HepG2 (cell line): ENCODE measurements around the gene ZNF318. TPM values are rescaled to one million over a fixed set of nuclear protein-coding genes. Genes with fewer than 3 reads are reported as not detected.

Experiments
- ATAC-seq: fragments of 200-7000 bp; cut with Tn5 transposase; 3 replicates; pipeline ENCODE4 v1.9.1; 2020; ENCODE audit warnings: mild to moderate bottlenecking, moderate library complexity
- BruUV-seq: library from RNA; stranded (reverse); fragments of 400-500 nt; replicated peaks from 2 replicates; lab custom pipeline; 2021; lab: Mats Ljungman, UMichigan
- CTCF ChIA-PET: fragments of 300-600 bp; formaldehyde crosslinking; extraction: SDS; loops from one replicate; lab custom pipeline; 2021; ENCODE audit warnings: low total read pairs, inconsistent platforms, low intra/inter-chr PET ratio; lab: Yijun Ruan, JAX
- POLR2A ChIA-PET: fragments of 350-600 bp; sonication (Branson Sonifier 250); formaldehyde crosslinking; loops from one replicate; lab custom pipeline; 2020; ENCODE audit warnings: antibody characterized with exemption, inconsistent platforms; lab: Yijun Ruan, JAX
- DNase-seq: peaks from one replicate; pipeline ENCODE4 v3.0.0-alpha.2; 2015; ENCODE audit warnings: low spot score
- FAIRE-seq: peaks from 3 replicates; lab custom pipeline; 2011; peaks lifted over from hg19 to GRCh38; lab: Jason Lieb, UNC
- H2AFZ ChIP-seq: one replicate; pipeline ENCODE4 v1.6.1; 2011; ENCODE audit warnings: low read length, inconsistent platforms
- H3K27ac ChIP-seq: fragments of 300-600 bp; 3 replicates; pipeline ENCODE4 v1.8.0; 2011; ENCODE audit warnings: mixed run types, mild to moderate bottlenecking, mixed read lengths, low read length, inconsistent platforms; ENCODE audit not compliant: insufficient read depth; ENCODE audit errors: extremely low read length
- H3K27me3 ChIP-seq, 2 experiments: fragments of 200-600 bp in 1 of 2; 2 replicates in 1 of 2; 3 replicates in 1 of 2; pipeline versions ENCODE4 v1.6.0 to v1.8.0; 2011; ENCODE audit warnings: low read length in 2 of 2, mild to moderate bottlenecking in 2 of 2, moderate library complexity in 2 of 2, inconsistent platforms in 1 of 2; ENCODE audit not compliant: insufficient read depth in 2 of 2, control insufficient read depth in 1 of 2
- H3K36me3 ChIP-seq, 2 experiments: fragments of 200-600 bp in 1 of 2; replicated peaks in 1 of 2; 2 replicates in 1 of 2; 3 replicates in 1 of 2; pipeline versions ENCODE4 v1.5.1 to v1.8.0; 2011; ENCODE audit warnings: low read length in 2 of 2, inconsistent platforms in 1 of 2; ENCODE audit not compliant: insufficient read depth in 2 of 2, control insufficient read depth in 1 of 2
- H3K4me1 ChIP-seq: 2 replicates; pipeline ENCODE4 v1.5.1; 2012; ENCODE audit warnings: low read length, inconsistent platforms; ENCODE audit not compliant: insufficient read depth
- H3K4me2 ChIP-seq: 2 replicates; pipeline ENCODE4 v1.6.0; 2011; ENCODE audit warnings: low read depth, low read length, inconsistent platforms
- H3K4me3 ChIP-seq, 3 experiments: fragments of 200-600 bp in 1 of 3; sonication (generic), shearing (Covaris generic) in 1 of 3; replicated peaks in 1 of 3; 2 replicates each; pipeline ENCODE4 v1.5.1; 2011 to 2016; ENCODE audit warnings: low read length in 3 of 3, inconsistent platforms in 2 of 3, low read depth in 2 of 3, mild to moderate bottlenecking in 2 of 3, control low read depth in 1 of 3, mixed read lengths in 1 of 3; ENCODE audit not compliant: insufficient read depth in 1 of 3
- H3K79me2 ChIP-seq: one replicate; pipeline ENCODE4 v1.6.1; 2011; ENCODE audit warnings: low read length, inconsistent platforms; ENCODE audit not compliant: insufficient read depth
- H3K9ac ChIP-seq: 2 replicates; pipeline ENCODE4 v1.6.0; 2011; ENCODE audit warnings: mild to moderate bottlenecking, low read depth, low read length, inconsistent platforms; ENCODE audit not compliant: insufficient read depth
- H3K9me3 ChIP-seq: 2 replicates; pipeline ENCODE4 v1.5.1; 2012; ENCODE audit warnings: mild to moderate bottlenecking, low read length
- H4K20me1 ChIP-seq: 2 replicates; pipeline ENCODE4 v1.6.0; 2011; ENCODE audit warnings: inconsistent platforms, mild to moderate bottlenecking, low read length, moderate library complexity; ENCODE audit not compliant: insufficient read depth
- CENPT ChIP-seq: sonication (generic); formaldehyde crosslinking; IDR thresholded peaks from 2 replicates; pipeline ENCODE4 v1.8.0; 2022; ENCODE audit warnings: low read depth, mild to moderate bottlenecking, moderate library complexity, missing genetic modification reagents
- NR0B2 ChIP-seq: sonication (generic); formaldehyde crosslinking; IDR thresholded peaks from 2 replicates; pipeline ENCODE4 v1.4.0; 2020; ENCODE audit warnings: mild to moderate bottlenecking, missing genetic modification reagents
- SMYD3 ChIP-seq: sonication (generic); formaldehyde crosslinking; IDR thresholded peaks from 2 replicates; pipeline ENCODE4 v1.8.1; 2023; ENCODE audit warnings: mild to moderate bottlenecking, missing genetic modification reagents
- SP1 ChIP-seq, 2 experiments: fragments of 450-650 bp in 1 of 2; sonication (generic) in 1 of 2; formaldehyde crosslinking in 1 of 2; IDR thresholded peaks; 2 replicates each; pipeline versions ENCODE4 v1.4.0 to v1.6.1; 2016 to 2020; ENCODE audit warnings: missing genetic modification reagents in 1 of 2
- SSRP1 ChIP-seq: IDR thresholded peaks from 2 replicates; pipeline ENCODE4 v1.6.1; 2016; ENCODE audit warnings: control low read depth
- YEATS2 ChIP-seq: sonication (generic); formaldehyde crosslinking; IDR thresholded peaks from 2 replicates; pipeline ENCODE4 v1.4.0; 2020; ENCODE audit warnings: missing genetic modification reagents, borderline replicate concordance
- ZBTB33 ChIP-seq: sonication (generic); formaldehyde crosslinking; IDR thresholded peaks from 2 replicates; pipeline ENCODE4 v1.4.0; 2020; ENCODE audit warnings: missing genetic modification reagents
- ZFP41 ChIP-seq: sonication (generic); formaldehyde crosslinking; IDR thresholded peaks from 2 replicates; pipeline ENCODE4 v1.4.0; 2020; ENCODE audit warnings: mild to moderate bottlenecking, missing genetic modification reagents, borderline replicate concordance
- ZNF207 ChIP-seq: fragments of 450-650 bp; IDR thresholded peaks from 2 replicates; pipeline ENCODE4 v1.6.1; 2016; ENCODE audit warnings: antibody characterized with exemption, borderline replicate concordance
- ZNF331 ChIP-seq: sonication (generic); formaldehyde crosslinking; IDR thresholded peaks from 2 replicates; pipeline ENCODE4 v1.4.0; 2020; ENCODE audit warnings: missing genetic modification reagents
- ZNF335 ChIP-seq: sonication (generic); formaldehyde crosslinking; IDR thresholded peaks from 2 replicates; pipeline ENCODE4 v1.4.0; 2020; ENCODE audit warnings: missing genetic modification reagents
- ZNF432 ChIP-seq: sonication (generic); formaldehyde crosslinking; IDR thresholded peaks from 2 replicates; pipeline ENCODE4 v1.5.0; 2020; ENCODE audit warnings: missing genetic modification reagents, mild to moderate bottlenecking, borderline replicate concordance
- ZNF619 ChIP-seq: sonication (generic); formaldehyde crosslinking; IDR thresholded peaks from 2 replicates; pipeline ENCODE4 v1.4.0; 2020; ENCODE audit warnings: mild to moderate bottlenecking, missing genetic modification reagents
- ZNF761 ChIP-seq: sonication (generic); formaldehyde crosslinking; conservative IDR thresholded peaks from 2 replicates; pipeline ENCODE4 v1.4.0; 2020; ENCODE audit warnings: mild to moderate bottlenecking, missing genetic modification reagents
- ZNF780A ChIP-seq: sonication (generic); formaldehyde crosslinking; IDR thresholded peaks from 2 replicates; pipeline ENCODE4 v1.8.0; 2022; ENCODE audit warnings: mild to moderate bottlenecking, missing genetic modification reagents, moderate library complexity
- ZSCAN30 ChIP-seq: sonication (generic); formaldehyde crosslinking; IDR thresholded peaks from 2 replicates; pipeline ENCODE4 v1.5.0; 2020; ENCODE audit warnings: mild to moderate bottlenecking, missing genetic modification reagents
- WGBS: methylation state at CpG from one replicate; pipeline ENCODE4 v1.1.6; 2017; ENCODE audit warnings: low lambda C conversion rate; 5-methylcytosine and 5-hydroxymethylcytosine counted together
- in situ Hi-C: cut with HindIII; loops from 2 replicates; pipeline ENCODE4 v1.10.0; 2017; ENCODE audit warnings: low pct_unique_long_range_greater_than_20kb; ENCODE audit not compliant: extremely low pct_ligation_motif_present
- intact Hi-C: fragments of 100-400 bp; cut with micrococcal nuclease; formaldehyde crosslinking; loops from one replicate; pipeline ENCODE4 v1.10.0; 2022; ENCODE audit not compliant: unreplicated experiment
- polyA plus RNA-seq, 8 experiments: library from polyadenylated mRNA; depleted of rRNA in 3 of 8; stranded (reverse) in 7 of 8; unstranded in 1 of 8; fragments of >200 nt; fragmentation: Illumina TruSeq in 4 of 8; extraction: Trizol in 4 of 8; gene quantifications; 2 replicates each; pipeline versions ENCODE4 v1.2.1 to v1.2.3, GENCODE V29; 2011 to 2016; ENCODE audit warnings: low read depth in 4 of 8, missing spikeins in 1 of 8, mixed read lengths in 1 of 8; ENCODE audit not compliant: insufficient read depth in 1 of 8
- total RNA-seq, 5 experiments: library from RNA; depleted of rRNA; stranded (reverse); fragments of >200 nt; fragmentation: Illumina TruSeq; extraction: Trizol; gene quantifications; 2 replicates each; pipeline ENCODE4 v1.2.3, GENCODE V29; 2016; ENCODE audit warnings: low read depth in 1 of 5
- TF ChIP-seq, protein P1 (sequence below): fragments of 450-650 bp; IDR thresholded peaks from 2 replicates; pipeline ENCODE4 v1.6.1; 2017; ENCODE audit warnings: mild to moderate bottlenecking
- TF ChIP-seq, protein P2 (sequence below): IDR thresholded peaks from 2 replicates; pipeline ENCODE4 v1.6.1; 2018; ENCODE audit warnings: missing genetic modification reagents, mild to moderate bottlenecking, missing compliant biosample characterization

Gene ZNF318
- total and polyA plus RNA-seq, 2 of the 13 experiments (the other 11 are each of a cell fraction or from before 2014, with no cell fraction given): 13.0 to 14.5 TPM

- Histone ChIP-seq H3K36me3 (peaks cover 25 to 73% of the 10 kb centered on the region in 2 experiments), H3K4me3 (no peak overlapping the region), H3K4me2 (no peak overlapping the region), H3K27ac (no peak overlapping the region), H3K9me3 (no peaks in the 10 kb centered on the region), H3K79me2 (peaks cover 2% of the 10 kb centered on the region), H3K27me3 (no peaks in the 10 kb centered on the region), H2AFZ (no peak overlapping the region), H3K4me1 (peaks cover 12% of the 10 kb centered on the region), H4K20me1 (no peaks in the 10 kb centered on the region; the same call in 1 of the 2 replicates), H3K9ac (no peak overlapping the region)
- POLR2A ChIA-PET: interaction anchor here (2.8 kb wide), 1 partner anchor 8 kb away, joined by 17 read pairs; the partner anchor contains the start of gene ZNF318
- DNase-seq (no peak), FAIRE-seq (no peak), ATAC-seq (no peak)
- TF ChIP-seq SSRP1 (CRISPR knock-in tag) (no peak), ZNF761 (CRISPR knock-in tag) (no peak), ZNF780A (no peak), YEATS2 (CRISPR knock-in tag) (no peak), SMYD3 (CRISPR knock-in tag) (no peak), ZFP41 (no peak), ZNF432 (CRISPR knock-in tag) (no peak), SP1 (IDR thresholded peaks at IDR 0.05) (no peak), SP1 (CRISPR knock-in tag; IDR thresholded peaks at IDR 0.05) (no peak), ZNF331 (no peak), ZNF619 (CRISPR knock-in tag) (no peak), ZSCAN30 (CRISPR knock-in tag) (no peak), ZNF207 (no peak), CENPT (no peak), ZBTB33 (CRISPR knock-in tag) (no peak), NR0B2 (CRISPR knock-in tag) (no peak), ZNF335 (CRISPR knock-in tag) (no peak)
- TF ChIP-seq, protein P1, sequence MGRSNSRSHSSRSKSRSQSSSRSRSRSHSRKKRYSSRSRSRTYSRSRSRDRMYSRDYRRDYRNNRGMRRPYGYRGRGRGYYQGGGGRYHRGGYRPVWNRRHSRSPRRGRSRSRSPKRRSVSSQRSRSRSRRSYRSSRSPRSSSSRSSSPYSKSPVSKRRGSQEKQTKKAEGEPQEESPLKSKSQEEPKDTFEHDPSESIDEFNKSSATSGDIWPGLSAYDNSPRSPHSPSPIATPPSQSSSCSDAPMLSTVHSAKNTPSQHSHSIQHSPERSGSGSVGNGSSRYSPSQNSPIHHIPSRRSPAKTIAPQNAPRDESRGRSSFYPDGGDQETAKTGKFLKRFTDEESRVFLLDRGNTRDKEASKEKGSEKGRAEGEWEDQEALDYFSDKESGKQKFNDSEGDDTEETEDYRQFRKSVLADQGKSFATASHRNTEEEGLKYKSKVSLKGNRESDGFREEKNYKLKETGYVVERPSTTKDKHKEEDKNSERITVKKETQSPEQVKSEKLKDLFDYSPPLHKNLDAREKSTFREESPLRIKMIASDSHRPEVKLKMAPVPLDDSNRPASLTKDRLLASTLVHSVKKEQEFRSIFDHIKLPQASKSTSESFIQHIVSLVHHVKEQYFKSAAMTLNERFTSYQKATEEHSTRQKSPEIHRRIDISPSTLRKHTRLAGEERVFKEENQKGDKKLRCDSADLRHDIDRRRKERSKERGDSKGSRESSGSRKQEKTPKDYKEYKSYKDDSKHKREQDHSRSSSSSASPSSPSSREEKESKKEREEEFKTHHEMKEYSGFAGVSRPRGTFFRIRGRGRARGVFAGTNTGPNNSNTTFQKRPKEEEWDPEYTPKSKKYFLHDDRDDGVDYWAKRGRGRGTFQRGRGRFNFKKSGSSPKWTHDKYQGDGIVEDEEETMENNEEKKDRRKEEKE: no peak
- TF ChIP-seq, protein P2, sequence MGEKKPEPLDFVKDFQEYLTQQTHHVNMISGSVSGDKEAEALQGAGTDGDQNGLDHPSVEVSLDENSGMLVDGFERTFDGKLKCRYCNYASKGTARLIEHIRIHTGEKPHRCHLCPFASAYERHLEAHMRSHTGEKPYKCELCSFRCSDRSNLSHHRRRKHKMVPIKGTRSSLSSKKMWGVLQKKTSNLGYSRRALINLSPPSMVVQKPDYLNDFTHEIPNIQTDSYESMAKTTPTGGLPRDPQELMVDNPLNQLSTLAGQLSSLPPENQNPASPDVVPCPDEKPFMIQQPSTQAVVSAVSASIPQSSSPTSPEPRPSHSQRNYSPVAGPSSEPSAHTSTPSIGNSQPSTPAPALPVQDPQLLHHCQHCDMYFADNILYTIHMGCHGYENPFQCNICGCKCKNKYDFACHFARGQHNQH (CRISPR knock-in tag): no peak
- WGBS: 97% methylated on average over 1 of the region's 1 CpG
- CTCF ChIA-PET: no interaction called here
- intact Hi-C loops: no loop called here
- in situ Hi-C loops: loop anchor here (5.0 kb wide), 1 partner anchor 98 kb away; no protein-coding TSS in a partner anchor
- BruUV-seq: no TSS peak
Observed at GRCh38 chr6:43359831-43360230, 9.6 kb downstream of the ZNF318 start.
